Esophagus squamous epithelium (tissue), 5 donors: ENCODE results near the gene PRKN. TPM values are rescaled to one million over a fixed set of nuclear protein-coding genes. Genes with fewer than 3 reads are reported as not detected.

Experiments
- DNase-seq: peaks from one replicate; lab custom pipeline; 2025; lab: John Stamatoyannopoulos, UW
- H3K27ac ChIP-seq, 4 donors: fragments of 200-600 bp; sonication (generic); one replicate each; pipeline ENCODE4 v1.5.1; 2016 to 2019; ENCODE audit warnings: mild to moderate bottlenecking in 1 of 4
- H3K27me3 ChIP-seq, 4 donors: fragments of 200-600 bp; sonication (generic); 1 replicate in 3 of 4; 2 replicates in 1 of 4; pipeline versions ENCODE4 v1.5.1 to v1.6.0; 2017 to 2021; ENCODE audit warnings: antibody characterized with exemption in 1 of 4
- H3K36me3 ChIP-seq, 3 donors: fragments of 200-600 bp; sonication (generic); one replicate each; pipeline ENCODE4 v1.5.1; 2016 to 2019
- H3K4me1 ChIP-seq, 3 donors: fragments of 200-600 bp; sonication (generic); one replicate each; pipeline ENCODE4 v1.5.1; 2017 to 2019
- H3K4me3 ChIP-seq, 4 donors: fragments of 200-600 bp; sonication (generic); 1 replicate in 3 of 4; 2 replicates in 1 of 4; pipeline ENCODE4 v1.5.1; 2016 to 2019; ENCODE audit warnings: mild to moderate bottlenecking in 2 of 4, moderate library complexity in 1 of 4
- H3K9me3 ChIP-seq, 3 donors: fragments of 200-600 bp; sonication (generic); one replicate each; pipeline ENCODE4 v1.5.1; 2016 to 2019
- POLR2A ChIP-seq, 4 donors: fragments of 450-650 bp; IDR thresholded peaks; one replicate each; pipeline ENCODE4 v1.6.1; 2017; ENCODE audit warnings: antibody characterized with exemption in 4 of 4, mild to moderate bottlenecking in 4 of 4, moderate library complexity in 3 of 4
- WGBS, 2 donors: methylation state at CpG; one replicate each; pipeline ENCODE4 v1.1.5; 2018; 5-methylcytosine and 5-hydroxymethylcytosine counted together
- intact Hi-C: fragments of 100-400 bp; cut with DNase I; formaldehyde crosslinking; loops from one replicate; pipeline ENCODE4 v1.15.0; 2022
- total RNA-seq, 4 donors: library from RNA; depleted of rRNA; stranded (reverse); fragments of >200 nt; gene quantifications; one replicate each; pipeline ENCODE4 v1.1.0, GENCODE V29; 2016
- TF ChIP-seq, protein P1 (sequence below), 6 experiments: fragments of 450-650 bp in 4 of 6; fragments of 200-600 bp in 2 of 6; sonication (generic) in 2 of 6; IDR thresholded peaks; one replicate each; pipeline ENCODE4 v1.5.1; 2016 to 2019; ENCODE audit warnings: antibody characterized with exemption in 6 of 6, mild to moderate bottlenecking in 4 of 6, moderate library complexity in 4 of 6
- donor health status: DM: yes; HTN: yes; CAD: no.

PRKN gene
- total RNA-seq, 4 donors from 2014 or later: 0.70 to 5.5 (median 2.2) TPM

DNA sequence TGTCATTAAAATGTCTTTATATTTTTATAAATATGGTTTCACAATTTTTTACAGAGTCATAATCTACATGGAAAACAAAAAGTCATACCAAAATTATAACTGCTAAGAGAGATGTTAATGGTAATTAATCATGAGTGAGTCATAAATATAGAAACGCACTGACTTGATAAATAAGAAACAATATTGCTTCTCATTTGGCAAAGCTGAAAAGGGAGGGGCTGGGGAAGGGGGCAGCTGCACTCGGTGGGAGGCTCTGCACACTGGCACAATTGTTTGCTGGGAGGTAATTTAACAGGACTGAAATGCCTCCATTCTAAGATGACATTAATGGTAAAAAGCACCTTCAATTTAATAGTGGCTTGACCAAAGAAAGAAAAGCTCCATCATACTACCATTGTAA, 1320.5 kb downstream of the PRKN start:
- H3K27me3 ChIP-seq: no peaks in the 10 kb centered on the region
- H3K36me3 ChIP-seq: no peaks in the 10 kb centered on the region
- H3K4me3 ChIP-seq: no peak overlapping the region
- peaks cover 0 to 8% (median 2%) of the 10 kb centered on the region in 3 donors for H3K9me3 ChIP-seq
- no peak for DNase-seq
- H3K27ac ChIP-seq: peak overlapping the region in 2 of 4 donors; percentile 19 to 36
- 29 to 42% methylated on average over 2 of the region's 2 CpGs for WGBS, 2 donors
- H3K4me1 ChIP-seq: peaks cover 0 to 25% (median 6%) of the 10 kb centered on the region in 3 donors
- intact Hi-C loops: no loop called here
- TF ChIP-seq, protein P1, sequence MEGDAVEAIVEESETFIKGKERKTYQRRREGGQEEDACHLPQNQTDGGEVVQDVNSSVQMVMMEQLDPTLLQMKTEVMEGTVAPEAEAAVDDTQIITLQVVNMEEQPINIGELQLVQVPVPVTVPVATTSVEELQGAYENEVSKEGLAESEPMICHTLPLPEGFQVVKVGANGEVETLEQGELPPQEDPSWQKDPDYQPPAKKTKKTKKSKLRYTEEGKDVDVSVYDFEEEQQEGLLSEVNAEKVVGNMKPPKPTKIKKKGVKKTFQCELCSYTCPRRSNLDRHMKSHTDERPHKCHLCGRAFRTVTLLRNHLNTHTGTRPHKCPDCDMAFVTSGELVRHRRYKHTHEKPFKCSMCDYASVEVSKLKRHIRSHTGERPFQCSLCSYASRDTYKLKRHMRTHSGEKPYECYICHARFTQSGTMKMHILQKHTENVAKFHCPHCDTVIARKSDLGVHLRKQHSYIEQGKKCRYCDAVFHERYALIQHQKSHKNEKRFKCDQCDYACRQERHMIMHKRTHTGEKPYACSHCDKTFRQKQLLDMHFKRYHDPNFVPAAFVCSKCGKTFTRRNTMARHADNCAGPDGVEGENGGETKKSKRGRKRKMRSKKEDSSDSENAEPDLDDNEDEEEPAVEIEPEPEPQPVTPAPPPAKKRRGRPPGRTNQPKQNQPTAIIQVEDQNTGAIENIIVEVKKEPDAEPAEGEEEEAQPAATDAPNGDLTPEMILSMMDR (IDR thresholded peaks at IDR 0.05): no peak
- no peak for TF ChIP-seq POLR2A (IDR thresholded peaks at IDR 0.05)

DNA sequence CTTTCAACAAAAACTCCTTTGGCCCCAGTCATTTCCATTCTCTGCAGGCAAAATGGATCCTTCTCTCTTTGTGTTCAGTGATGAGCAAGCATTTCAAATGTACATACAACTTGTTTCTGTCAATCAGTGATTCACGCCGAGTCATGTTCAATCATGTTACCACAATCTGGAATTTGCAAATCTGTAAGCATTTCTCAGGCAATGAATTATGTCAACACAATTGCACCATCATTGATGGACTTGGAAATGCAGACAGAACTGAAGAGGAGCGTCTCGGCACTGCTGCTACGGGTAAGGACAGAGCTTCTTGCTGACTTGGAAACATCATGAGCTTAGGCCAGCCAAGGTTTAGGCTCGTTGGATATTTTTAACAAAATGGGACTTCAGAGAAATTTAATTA, 1320.9 kb downstream of the PRKN start:
- no peak for TF ChIP-seq POLR2A (IDR thresholded peaks at IDR 0.05)
- TF ChIP-seq, protein P1 (IDR thresholded peaks at IDR 0.05): no peak
- no peak for DNase-seq
- intact Hi-C loops: no loop called here
- H3K4me1 ChIP-seq: peaks cover 0 to 25% (median 6%) of the 10 kb centered on the region in 3 donors
- no peaks in the 10 kb centered on the region for H3K27me3 ChIP-seq
- 40 to 42% methylated on average over 6 of the region's 6 CpGs for WGBS, 2 donors
- H3K9me3 ChIP-seq: peaks cover 0 to 8% (median 2%) of the 10 kb centered on the region in 3 donors
- no peaks in the 10 kb centered on the region for H3K36me3 ChIP-seq
- peak overlapping the region in 3 of 4 donors; percentile 36 to 48 (median 46) for H3K27ac ChIP-seq
- no peak overlapping the region for H3K4me3 ChIP-seq

DNA sequence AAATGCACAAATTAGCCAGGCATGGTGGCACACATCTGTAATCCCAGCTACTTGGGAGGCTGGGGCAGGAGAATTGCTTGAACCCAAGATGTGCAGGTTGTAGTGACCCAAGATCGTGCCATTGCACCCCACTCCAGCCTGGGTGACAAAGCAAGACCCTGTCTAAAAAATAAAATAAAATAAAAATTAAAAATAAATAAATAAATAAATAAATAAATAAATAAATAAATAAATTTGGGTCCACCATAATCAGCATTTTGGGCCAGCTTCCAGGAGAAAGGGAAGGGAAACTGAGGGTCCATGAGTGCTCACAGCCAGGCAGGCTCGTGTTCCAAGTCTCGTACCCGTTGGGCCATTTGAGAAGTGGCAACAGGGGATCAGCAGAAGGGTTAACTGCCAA, 1322.1 kb downstream of the PRKN start:
- Histone ChIP-seq H3K9me3 (peaks cover 0 to 8% (median 2%) of the 10 kb centered on the region in 3 donors), H3K4me1 (peaks cover 0 to 25% (median 6%) of the 10 kb centered on the region in 3 donors), H3K27me3 (no peaks in the 10 kb centered on the region), H3K27ac (no peak overlapping the region), H3K4me3 (no peak overlapping the region), H3K36me3 (no peaks in the 10 kb centered on the region)
- no peak for DNase-seq
- WGBS, 2 donors: 77 to 80% methylated on average over 3 to 4 of the region's 4 CpGs
- intact Hi-C loops: no loop called here
- TF ChIP-seq, protein P1 (IDR thresholded peaks at IDR 0.05): no peak
- TF ChIP-seq POLR2A (IDR thresholded peaks at IDR 0.05): no peak

DNA sequence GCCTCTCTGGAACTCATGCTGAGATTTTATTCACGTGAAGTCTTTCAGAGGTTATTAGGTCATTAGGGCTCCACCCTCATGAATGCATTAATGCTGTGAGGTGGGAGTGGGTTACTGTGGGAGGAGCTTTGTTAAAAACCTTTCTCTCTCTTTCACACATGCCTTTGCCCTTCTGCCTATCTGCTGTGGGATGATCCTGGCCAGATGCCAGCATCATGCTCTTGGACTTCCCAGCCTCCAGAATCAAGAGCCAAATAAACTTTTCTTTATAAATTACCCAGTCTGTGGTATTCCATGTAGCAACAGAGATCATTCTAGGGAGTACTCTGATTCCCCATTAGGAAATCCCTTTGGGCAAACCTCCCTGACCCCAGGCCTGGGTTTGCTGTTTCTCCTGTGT, 1323.8 kb downstream of the PRKN start:
- Histone ChIP-seq H3K27me3 (no peaks in the 10 kb centered on the region), H3K9me3 (peaks cover 0 to 8% (median 2%) of the 10 kb centered on the region in 3 donors), H3K4me1 (peaks cover 0 to 25% (median 6%) of the 10 kb centered on the region in 3 donors), H3K4me3 (no peak overlapping the region), H3K27ac (no peak overlapping the region), H3K36me3 (no peaks in the 10 kb centered on the region)
- no peak for TF ChIP-seq POLR2A (IDR thresholded peaks at IDR 0.05)
- TF ChIP-seq, protein P1 (IDR thresholded peaks at IDR 0.05): no peak
- 50 to 67% methylated on average over 1 of the region's 1 CpG for WGBS, 2 donors
- intact Hi-C loops: no loop called here
- DNase-seq: no peak

DNA sequence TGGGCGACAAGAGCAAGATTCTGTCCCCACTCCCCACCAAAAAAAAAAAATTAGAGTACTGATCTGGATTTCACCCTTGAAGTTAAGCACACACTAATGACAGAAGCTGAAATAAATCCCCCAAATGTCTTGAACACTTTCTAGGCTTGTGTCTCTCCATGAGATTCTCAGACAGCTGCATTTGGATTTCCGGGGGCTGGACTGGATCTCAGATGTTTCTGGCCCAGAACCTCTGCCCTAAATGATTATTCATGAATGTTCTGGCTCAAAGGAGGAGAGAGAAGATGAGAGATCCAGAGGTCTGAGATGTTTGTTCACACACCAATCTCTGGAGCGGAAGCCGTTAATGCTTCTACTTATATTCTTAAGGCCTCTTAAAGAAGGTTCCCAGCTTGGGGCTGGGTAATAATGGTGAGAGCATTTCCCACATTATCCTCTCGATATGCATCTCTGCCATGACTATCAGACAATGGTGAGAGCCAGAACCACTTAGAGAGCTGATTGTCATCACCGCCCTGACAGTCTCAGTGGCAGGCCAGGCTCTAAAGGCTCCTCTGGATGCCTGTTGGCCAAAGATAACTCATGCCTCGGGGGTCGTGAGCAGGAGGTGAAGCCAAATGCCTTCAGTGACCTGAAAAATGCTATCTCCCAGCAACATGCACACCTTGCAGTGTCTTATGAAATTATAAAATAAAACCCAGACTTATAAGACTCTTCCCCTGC, 1325.8 kb downstream of the PRKN start:
- DNase-seq: no peak
- Histone ChIP-seq H3K9me3 (peaks cover 0 to 8% (median 2%) of the 10 kb centered on the region in 3 donors), H3K4me3 (no peak overlapping the region), H3K4me1 (peaks cover 0 to 19% (median 0%) of the 10 kb centered on the region in 3 donors), H3K27me3 (no peaks in the 10 kb centered on the region), H3K27ac (no peak overlapping the region), H3K36me3 (no peaks in the 10 kb centered on the region)
- 82 to 89% methylated on average over 7 to 8 of the region's 8 CpGs for WGBS, 2 donors
- TF ChIP-seq POLR2A (IDR thresholded peaks at IDR 0.05): no peak
- TF ChIP-seq, protein P1 (IDR thresholded peaks at IDR 0.05): no peak
- intact Hi-C loops: no loop called here
